HG03108 (cell line): ENCODE measurements around the gene CHST10.
"Not testable (repeated sequence)": the region's sequence is repeated elsewhere in the genome, so short reads cannot be mapped to it uniquely, and the experiment has no call there.

ENCODE experiments used
- ATAC-seq: cut with Tn5 transposase; IDR thresholded peaks from one replicate; pipeline ENCODE4 v1.9.1; 2021; ENCODE audit warnings: moderate library complexity; ENCODE audit not compliant: unreplicated experiment

CHST10 gene

DNA sequence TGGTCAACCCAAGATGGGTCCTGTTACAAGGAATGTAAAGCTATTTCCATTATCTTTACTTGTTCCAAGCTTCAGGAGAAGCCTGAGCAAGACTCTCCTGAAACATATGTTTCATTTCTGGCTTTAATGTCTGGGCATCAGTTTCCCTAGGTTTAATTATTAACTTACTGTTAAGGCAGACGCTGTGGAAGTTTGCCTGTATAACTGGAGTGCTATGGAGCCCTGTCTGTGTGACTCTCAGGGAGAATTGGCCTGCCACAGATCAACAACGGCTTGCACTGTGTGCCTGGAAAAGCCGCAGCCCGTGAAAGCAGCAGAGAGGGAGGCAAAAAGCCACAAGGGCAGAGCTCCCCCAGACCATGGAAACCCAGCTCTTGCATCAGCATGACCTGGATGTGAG is 73.0 kb downstream of the CHST10 start:
- ATAC-seq, result no peak

DNA sequence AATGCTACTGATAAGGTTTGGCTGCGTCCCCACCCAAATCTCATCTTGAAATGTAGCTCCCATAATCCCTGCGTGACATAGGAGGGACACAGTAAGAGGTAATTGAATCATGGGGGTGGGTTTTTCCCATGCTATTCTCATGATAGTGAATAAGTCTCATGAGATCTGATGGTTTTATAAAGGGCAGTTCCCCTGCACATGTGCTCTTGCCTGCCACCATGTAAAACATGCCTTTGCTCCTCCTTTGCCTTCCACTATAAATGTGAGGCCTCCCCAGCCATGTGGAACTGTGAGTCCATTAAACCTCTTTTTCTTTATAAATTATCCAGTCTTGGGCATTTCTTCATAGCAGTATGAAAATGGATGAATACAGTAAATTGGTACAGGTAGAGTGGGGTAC is 75.0 kb downstream of the CHST10 start:
- not testable (repeated sequence) for ATAC-seq
